SK-N-SH (cell line): ENCODE data around the gene SKIC8.

Experiments
- EP300 ChIP-seq, 2 experiments: IDR thresholded peaks; 2 replicates each; pipeline versions ENCODE4 v1.4.0 to v1.6.1; 2012; ENCODE audit warnings: borderline replicate concordance in 1 of 2, low read depth in 1 of 2, low read length in 1 of 2
- JUND ChIP-seq: IDR thresholded peaks from 2 replicates; pipeline ENCODE4 v1.4.0; 2012
- SIN3A ChIP-seq: IDR thresholded peaks from 2 replicates; pipeline ENCODE4 v1.6.1; 2012; ENCODE audit warnings: low read depth, mild to moderate bottlenecking, low read length, moderate library complexity, borderline replicate concordance
- TAF1 ChIP-seq: IDR thresholded peaks from 2 replicates; pipeline ENCODE4 v1.6.1; 2012; ENCODE audit warnings: low read depth, mild to moderate bottlenecking, low read length, moderate library complexity, borderline replicate concordance
- TF ChIP-seq, protein P1 (sequence below): fragments of 200-600 bp; sonication (generic); IDR thresholded peaks from 2 replicates; pipeline ENCODE4 v1.6.1; 2017; ENCODE audit warnings: antibody characterized with exemption, mild to moderate bottlenecking, moderate library complexity
- TF ChIP-seq, protein P2 (sequence below): fragments of 150-350 bp; IDR thresholded peaks from 2 replicates; pipeline ENCODE4 v1.6.1; 2017; ENCODE audit warnings: antibody characterized with exemption, low read length, low read depth, borderline replicate concordance

DNA sequence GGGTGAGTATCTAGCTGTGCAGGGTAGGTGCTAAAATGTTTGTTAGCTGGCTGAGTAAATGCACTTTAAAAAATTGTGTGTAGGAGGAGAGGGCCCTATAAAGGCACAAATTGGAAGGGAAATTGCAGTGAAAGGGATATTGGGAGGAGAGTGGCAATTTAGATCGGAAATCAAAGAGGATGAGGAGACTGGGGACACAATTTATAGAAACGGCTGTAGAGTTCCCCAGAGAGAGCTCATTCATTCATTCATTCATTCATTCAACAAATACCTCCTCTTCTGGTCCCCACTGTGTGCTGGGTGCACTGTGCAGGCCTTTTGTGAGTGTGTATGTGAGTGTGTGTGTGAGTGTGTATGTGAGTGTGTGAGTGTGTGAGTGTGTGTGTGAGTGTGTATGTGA, 32.6 kb downstream of the SKIC8 start:
- no peak for TF ChIP-seq JUND
- TF ChIP-seq, protein P1, sequence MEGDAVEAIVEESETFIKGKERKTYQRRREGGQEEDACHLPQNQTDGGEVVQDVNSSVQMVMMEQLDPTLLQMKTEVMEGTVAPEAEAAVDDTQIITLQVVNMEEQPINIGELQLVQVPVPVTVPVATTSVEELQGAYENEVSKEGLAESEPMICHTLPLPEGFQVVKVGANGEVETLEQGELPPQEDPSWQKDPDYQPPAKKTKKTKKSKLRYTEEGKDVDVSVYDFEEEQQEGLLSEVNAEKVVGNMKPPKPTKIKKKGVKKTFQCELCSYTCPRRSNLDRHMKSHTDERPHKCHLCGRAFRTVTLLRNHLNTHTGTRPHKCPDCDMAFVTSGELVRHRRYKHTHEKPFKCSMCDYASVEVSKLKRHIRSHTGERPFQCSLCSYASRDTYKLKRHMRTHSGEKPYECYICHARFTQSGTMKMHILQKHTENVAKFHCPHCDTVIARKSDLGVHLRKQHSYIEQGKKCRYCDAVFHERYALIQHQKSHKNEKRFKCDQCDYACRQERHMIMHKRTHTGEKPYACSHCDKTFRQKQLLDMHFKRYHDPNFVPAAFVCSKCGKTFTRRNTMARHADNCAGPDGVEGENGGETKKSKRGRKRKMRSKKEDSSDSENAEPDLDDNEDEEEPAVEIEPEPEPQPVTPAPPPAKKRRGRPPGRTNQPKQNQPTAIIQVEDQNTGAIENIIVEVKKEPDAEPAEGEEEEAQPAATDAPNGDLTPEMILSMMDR, result no peak
- TF ChIP-seq SIN3A, result no peak
- no peak for TF ChIP-seq TAF1
- no peak for TF ChIP-seq EP300 (IDR thresholded peaks at IDR 0.05; ENCODE audit: borderline replicate concordance in 1 of 2, low read depth in 1 of 2, low read length in 1 of 2)
- TF ChIP-seq, protein P2, sequence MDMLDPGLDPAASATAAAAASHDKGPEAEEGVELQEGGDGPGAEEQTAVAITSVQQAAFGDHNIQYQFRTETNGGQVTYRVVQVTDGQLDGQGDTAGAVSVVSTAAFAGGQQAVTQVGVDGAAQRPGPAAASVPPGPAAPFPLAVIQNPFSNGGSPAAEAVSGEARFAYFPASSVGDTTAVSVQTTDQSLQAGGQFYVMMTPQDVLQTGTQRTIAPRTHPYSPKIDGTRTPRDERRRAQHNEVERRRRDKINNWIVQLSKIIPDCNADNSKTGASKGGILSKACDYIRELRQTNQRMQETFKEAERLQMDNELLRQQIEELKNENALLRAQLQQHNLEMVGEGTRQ, result no peak
